ENCODE measurements around the gene MMP24.
"Not testable (repeated sequence)": the region's sequence is repeated elsewhere in the genome, so short reads cannot be mapped to it uniquely, and the experiment has no call there.

MMP24 gene

DNA sequence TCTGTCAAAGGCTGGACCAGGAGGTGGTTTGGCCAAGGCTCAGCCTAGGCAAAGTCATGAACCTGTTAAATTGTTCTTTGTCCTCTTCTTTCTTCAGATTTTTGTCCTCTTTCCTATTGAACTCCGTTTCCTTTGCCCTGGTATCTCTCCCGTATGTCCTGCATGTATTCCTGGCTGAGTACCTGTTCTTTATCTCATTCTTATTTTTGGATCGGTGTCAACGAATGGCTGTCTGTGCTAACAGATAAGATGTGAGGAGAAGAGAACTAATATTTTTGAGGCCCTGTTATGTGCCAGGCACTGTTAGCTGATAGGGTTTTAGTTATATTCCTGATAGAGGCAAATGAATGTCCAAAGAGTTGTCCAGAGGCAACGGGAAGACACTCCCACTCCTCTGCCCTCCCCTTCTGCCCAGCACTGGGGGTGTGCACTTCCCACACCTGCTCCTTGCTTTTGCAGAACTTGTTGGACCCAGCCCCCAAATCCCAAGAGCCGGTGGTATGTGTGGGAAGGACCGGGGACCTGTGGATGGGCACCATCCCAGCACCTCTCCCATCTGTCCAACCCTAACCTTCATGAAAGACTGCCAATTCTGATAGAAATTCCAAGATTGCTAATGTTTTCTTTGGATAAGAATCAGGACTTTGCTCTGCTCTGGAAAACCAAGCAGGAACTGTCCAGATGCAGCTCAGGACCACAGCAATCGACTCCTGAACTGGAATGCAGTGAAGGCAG lies 30.9 kb downstream of the MMP24 start:
- Histone ChIP-seq H3K4me3 (ENCODE audit: insufficient read depth, low read depth, low read length) (no peak overlapping the region), H3K27ac (ENCODE audit: insufficient read depth, low read depth, low read length, poor library complexity, severe bottlenecking) (no peak overlapping the region), H3K36me3 (ENCODE audit: control insufficient read depth, insufficient read depth, low read length) (no peaks in the 10 kb centered on the region), H3K27me3 (ENCODE audit: control insufficient read depth, insufficient read depth, low read length, poor library complexity, severe bottlenecking) (no peaks in the 10 kb centered on the region), H3K4me1 (ENCODE audit: control insufficient read depth, insufficient read depth, low read length) (peaks cover 15% of the 10 kb centered on the region), H3K9me3 (ENCODE audit: control insufficient read depth, low read length) (no peaks in the 10 kb centered on the region)
- WGBS, 2 experiments, result 91 to 92% methylated on average over 8 of the region's 8 CpGs

DNA sequence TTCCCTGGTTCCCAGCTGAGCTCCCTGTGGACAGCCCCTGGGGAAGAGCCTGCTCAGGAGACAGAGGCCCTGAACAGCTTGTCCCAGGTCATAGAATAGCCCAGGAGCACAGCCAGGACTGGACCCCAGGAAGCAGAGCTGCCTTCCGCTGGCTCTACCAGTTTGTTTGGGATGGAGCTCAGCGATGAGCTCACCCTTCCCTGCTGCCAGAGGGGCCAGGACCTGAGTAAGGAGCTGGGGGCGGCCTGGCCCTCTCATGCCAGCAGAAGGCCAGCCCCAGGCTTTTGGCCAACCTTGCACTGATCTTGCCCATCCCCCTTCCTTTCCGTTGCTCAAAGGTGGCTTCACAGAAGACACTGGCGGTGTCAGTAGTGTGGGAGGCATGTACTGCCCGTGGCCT lies 33.9 kb downstream of the MMP24 start:
- Histone ChIP-seq H3K4me3 (ENCODE audit: insufficient read depth, low read depth, low read length) (no peak overlapping the region), H3K36me3 (ENCODE audit: control insufficient read depth, insufficient read depth, low read length) (no peaks in the 10 kb centered on the region), H3K27me3 (ENCODE audit: control insufficient read depth, insufficient read depth, low read length, poor library complexity, severe bottlenecking) (no peaks in the 10 kb centered on the region), H3K27ac (ENCODE audit: insufficient read depth, low read depth, low read length, poor library complexity, severe bottlenecking) (peak overlapping the region; percentile 2), H3K9me3 (ENCODE audit: control insufficient read depth, low read length) (no peaks in the 10 kb centered on the region), H3K4me1 (ENCODE audit: control insufficient read depth, insufficient read depth, low read length) (peaks cover 28% of the 10 kb centered on the region)
- 72 to 74% methylated on average over 6 of the region's 6 CpGs for WGBS, 2 experiments

DNA sequence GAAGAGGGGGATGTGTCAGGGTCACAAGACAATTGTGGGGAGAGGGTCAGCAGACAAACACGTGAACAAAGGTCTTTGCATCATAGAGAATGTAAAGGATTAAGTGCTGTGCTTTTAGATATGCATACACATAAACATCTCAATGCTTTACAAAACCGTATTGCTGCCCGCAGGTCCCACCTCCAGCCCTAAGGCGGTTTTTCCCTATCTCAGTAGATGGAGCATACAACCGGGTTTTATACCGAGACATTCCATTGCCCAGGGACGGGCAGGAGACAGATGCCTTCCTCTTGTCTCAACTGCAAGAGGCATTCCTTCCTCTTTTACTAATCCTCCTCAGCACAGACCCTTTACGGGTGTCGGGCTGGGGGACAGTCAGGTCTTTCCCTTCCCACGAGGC lies 35.8 kb downstream of the MMP24 start:
- not testable (repeated sequence) for H3K4me3 ChIP-seq (ENCODE audit: insufficient read depth, low read depth, low read length); H3K9me3 ChIP-seq (ENCODE audit: control insufficient read depth, low read length); H3K27me3 ChIP-seq (ENCODE audit: control insufficient read depth, insufficient read depth, low read length, poor library complexity, severe bottlenecking); H3K36me3 ChIP-seq (ENCODE audit: control insufficient read depth, insufficient read depth, low read length)
- peaks cover 28% of the 10 kb centered on the region for H3K4me1 ChIP-seq (ENCODE audit: control insufficient read depth, insufficient read depth, low read length)
- 3 to 4% methylated on average over 6 to 7 of the region's 10 CpGs for WGBS, 2 experiments
- H3K27ac ChIP-seq (ENCODE audit: insufficient read depth, low read depth, low read length, poor library complexity, severe bottlenecking), result peak overlapping the region; percentile 71

DNA sequence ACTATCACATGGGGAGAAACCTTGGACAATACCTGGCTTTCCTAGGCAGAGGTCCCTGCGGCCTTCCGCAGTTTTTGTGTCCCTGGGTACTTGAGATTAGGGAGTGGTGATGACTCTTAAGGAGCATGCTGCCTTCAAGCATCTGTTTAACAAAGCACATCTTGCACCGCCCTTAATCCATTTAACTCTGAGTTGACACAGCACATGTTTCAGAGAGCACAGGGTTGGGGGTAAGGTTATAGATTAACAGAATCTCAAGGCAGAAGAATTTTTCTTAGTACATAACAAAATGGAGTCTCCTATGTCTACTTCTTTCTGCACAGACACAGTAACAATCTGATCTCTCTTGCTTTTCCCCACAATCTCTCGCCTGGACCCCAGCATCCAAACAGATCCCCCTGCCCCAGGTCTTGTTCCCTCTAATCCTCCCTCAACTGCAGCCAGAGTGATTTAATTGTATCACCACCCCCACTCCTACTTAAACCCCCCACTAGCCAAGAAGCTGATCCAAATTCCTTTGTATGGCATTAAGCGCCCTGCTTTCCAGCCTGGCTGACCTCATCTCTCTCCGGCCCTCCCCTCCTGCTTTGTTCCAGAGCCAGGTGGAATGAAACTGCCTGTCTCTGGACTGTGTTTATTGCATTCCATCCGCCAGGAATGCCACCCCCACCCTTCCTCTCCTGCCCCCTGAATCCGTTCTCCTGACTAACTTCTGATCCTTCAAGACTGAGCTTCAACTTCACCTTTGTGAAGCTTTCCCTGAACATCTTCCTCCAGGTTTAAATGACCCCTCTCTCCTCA lies 36.4 kb downstream of the MMP24 start:
- not testable (repeated sequence) for H3K36me3 ChIP-seq (ENCODE audit: control insufficient read depth, insufficient read depth, low read length)
- WGBS, 2 experiments, result 8 to 10% methylated on average over 5 of the region's 8 CpGs

DNA sequence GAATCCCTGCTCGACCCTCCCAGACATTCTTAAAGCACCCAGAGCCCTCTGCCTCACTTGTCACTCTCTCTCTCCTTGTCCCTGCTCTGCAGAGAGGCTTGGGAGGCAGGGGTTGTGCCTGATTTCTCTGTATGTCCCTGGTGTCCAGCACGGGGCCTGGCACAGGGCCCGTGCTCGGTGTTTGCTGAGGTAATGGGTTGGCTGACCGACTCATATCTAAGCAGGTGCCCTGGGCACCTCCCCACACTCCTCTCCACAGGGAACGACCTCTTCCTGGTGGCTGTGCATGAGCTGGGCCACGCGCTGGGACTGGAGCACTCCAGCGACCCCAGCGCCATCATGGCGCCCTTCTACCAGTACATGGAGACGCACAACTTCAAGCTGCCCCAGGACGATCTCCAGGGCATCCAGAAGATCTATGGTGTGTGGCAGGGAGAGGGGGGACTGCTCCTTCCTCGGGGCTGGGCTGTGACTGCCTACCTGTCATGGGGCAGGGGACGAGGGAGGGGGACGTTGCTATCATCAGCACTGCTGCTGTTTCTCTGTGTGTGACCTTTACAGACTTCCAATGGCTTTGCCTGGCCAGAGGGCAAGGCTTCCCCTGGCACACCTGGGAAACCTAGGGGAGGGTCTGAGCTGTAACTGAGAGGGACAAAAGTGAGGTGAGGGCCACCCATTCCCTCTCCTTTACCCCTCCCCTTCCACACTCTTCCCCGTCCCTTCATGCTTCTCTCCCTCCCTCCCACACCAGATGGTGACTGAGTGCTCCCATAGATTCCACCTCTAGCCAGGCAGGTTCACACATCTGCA lies 37.2 kb downstream of the MMP24 start:
- 78 to 80% methylated on average over 17 of the region's 17 CpGs for WGBS, 2 experiments
- H3K9me3 ChIP-seq (ENCODE audit: control insufficient read depth, low read length), result no peaks in the 10 kb centered on the region
- no peak overlapping the region for H3K4me3 ChIP-seq (ENCODE audit: insufficient read depth, low read depth, low read length)
- peaks cover 28% of the 10 kb centered on the region for H3K4me1 ChIP-seq (ENCODE audit: control insufficient read depth, insufficient read depth, low read length)
- no peaks in the 10 kb centered on the region for H3K27me3 ChIP-seq (ENCODE audit: control insufficient read depth, insufficient read depth, low read length, poor library complexity, severe bottlenecking)
- peak overlapping the region; percentile 96 for H3K27ac ChIP-seq (ENCODE audit: insufficient read depth, low read depth, low read length, poor library complexity, severe bottlenecking)
- no peaks in the 10 kb centered on the region for H3K36me3 ChIP-seq (ENCODE audit: control insufficient read depth, insufficient read depth, low read length)

More for the DNA sequence above, 36.4 kb downstream of the MMP24 start:
- not testable (repeated sequence) for H3K9me3 ChIP-seq (ENCODE audit: control insufficient read depth, low read length); H3K4me3 ChIP-seq (ENCODE audit: insufficient read depth, low read depth, low read length); H3K27me3 ChIP-seq (ENCODE audit: control insufficient read depth, insufficient read depth, low read length, poor library complexity, severe bottlenecking)
- Histone ChIP-seq H3K27ac (ENCODE audit: insufficient read depth, low read depth, low read length, poor library complexity, severe bottlenecking) (peak overlapping the region; percentile 96), H3K4me1 (ENCODE audit: control insufficient read depth, insufficient read depth, low read length) (peaks cover 28% of the 10 kb centered on the region)

DNA sequence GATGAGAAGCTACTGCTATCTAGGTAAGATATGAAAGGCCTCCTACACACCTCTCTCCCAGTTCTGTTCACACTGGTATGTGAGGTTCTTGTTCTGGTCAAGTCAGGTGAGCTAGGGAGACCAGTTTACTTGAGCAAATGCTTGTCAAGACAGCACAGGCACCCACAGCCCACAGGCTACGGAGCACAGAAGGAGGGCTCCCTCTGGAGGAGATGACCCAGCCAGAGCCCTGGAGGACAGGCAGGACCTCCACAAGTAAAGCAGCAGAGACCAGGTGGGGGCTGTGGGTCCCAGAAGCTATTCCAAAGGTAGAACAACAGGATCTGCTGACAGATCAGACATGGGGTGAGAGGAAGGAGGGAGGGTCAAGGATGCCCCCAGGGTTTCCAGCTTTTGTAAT lies 38.3 kb downstream of the MMP24 start:
- WGBS, 2 experiments, result 74 to 79% methylated on average over 1 of the region's 1 CpG
- no peaks in the 10 kb centered on the region for H3K36me3 ChIP-seq (ENCODE audit: control insufficient read depth, insufficient read depth, low read length)
- H3K4me3 ChIP-seq (ENCODE audit: insufficient read depth, low read depth, low read length), result no peak overlapping the region

DNA sequence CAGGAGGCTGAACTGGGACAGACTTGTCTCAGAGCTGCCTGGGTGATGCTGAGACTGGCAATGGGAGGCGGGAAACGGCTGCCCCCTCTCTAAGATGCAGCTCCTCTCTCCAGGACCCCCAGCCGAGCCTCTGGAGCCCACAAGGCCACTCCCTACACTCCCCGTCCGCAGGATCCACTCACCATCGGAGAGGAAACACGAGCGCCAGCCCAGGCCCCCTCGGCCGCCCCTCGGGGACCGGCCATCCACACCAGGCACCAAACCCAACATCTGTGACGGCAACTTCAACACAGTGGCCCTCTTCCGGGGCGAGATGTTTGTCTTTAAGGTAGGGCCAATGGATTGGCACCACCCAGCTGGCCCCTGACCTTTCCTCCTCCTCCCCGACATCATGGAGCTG lies 40.6 kb downstream of the MMP24 start:
- Histone ChIP-seq H3K27me3 (ENCODE audit: control insufficient read depth, insufficient read depth, low read length, poor library complexity, severe bottlenecking) (no peaks in the 10 kb centered on the region), H3K36me3 (ENCODE audit: control insufficient read depth, insufficient read depth, low read length) (no peaks in the 10 kb centered on the region), H3K4me3 (ENCODE audit: insufficient read depth, low read depth, low read length) (no peak overlapping the region), H3K9me3 (ENCODE audit: control insufficient read depth, low read length) (no peaks in the 10 kb centered on the region), H3K4me1 (ENCODE audit: control insufficient read depth, insufficient read depth, low read length) (peaks cover 13% of the 10 kb centered on the region), H3K27ac (ENCODE audit: insufficient read depth, low read depth, low read length, poor library complexity, severe bottlenecking) (no peak overlapping the region)
- WGBS, 2 experiments, result 94 to 97% methylated on average over 16 of the region's 16 CpGs

More for the DNA sequence above, 38.3 kb downstream of the MMP24 start:
- H3K27me3 ChIP-seq (ENCODE audit: control insufficient read depth, insufficient read depth, low read length, poor library complexity, severe bottlenecking), result no peaks in the 10 kb centered on the region
- peaks cover 28% of the 10 kb centered on the region for H3K4me1 ChIP-seq (ENCODE audit: control insufficient read depth, insufficient read depth, low read length)
- no peaks in the 10 kb centered on the region for H3K9me3 ChIP-seq (ENCODE audit: control insufficient read depth, low read length)
- H3K27ac ChIP-seq (ENCODE audit: insufficient read depth, low read depth, low read length, poor library complexity, severe bottlenecking), result no peak overlapping the region

DNA sequence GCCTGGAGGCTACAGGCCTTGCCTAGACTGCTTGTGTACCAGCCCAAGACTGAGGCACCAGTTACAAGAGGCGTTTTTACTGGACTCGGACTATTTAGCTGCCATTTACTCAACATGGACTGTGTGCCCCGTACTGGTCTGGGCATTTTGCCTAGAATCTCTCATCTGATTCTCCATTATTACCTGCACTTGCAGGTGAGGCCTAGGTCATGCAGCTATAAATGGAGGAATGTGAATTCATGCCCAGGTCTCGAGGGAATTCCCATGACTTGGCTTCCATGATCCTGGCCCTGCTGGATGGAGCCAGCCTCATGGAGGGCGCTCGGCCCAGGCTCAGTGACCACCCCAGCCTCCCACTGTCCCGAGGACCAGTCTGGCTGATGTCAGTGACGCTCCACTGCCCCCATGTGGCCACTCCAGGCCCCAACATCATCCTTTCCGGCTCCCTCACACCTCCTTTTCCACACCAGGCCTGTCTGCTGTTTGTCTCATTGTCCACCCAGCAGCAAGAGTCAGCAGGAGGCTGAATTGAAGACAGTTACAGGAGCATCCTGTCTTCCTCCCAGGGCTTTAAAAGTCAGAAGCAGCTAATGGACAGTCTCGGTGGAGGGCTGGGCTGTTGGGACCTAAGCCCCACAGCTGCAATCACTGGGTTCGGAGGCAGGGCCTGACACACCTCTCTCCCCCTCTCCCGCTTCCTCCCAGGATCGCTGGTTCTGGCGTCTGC lies 42.7 kb downstream of the MMP24 start:
- Histone ChIP-seq H3K27me3 (ENCODE audit: control insufficient read depth, insufficient read depth, low read length, poor library complexity, severe bottlenecking) (no peaks in the 10 kb centered on the region), H3K4me3 (ENCODE audit: insufficient read depth, low read depth, low read length) (no peak overlapping the region), H3K4me1 (ENCODE audit: control insufficient read depth, insufficient read depth, low read length) (peaks cover 4% of the 10 kb centered on the region), H3K9me3 (ENCODE audit: control insufficient read depth, low read length) (no peaks in the 10 kb centered on the region), H3K27ac (ENCODE audit: insufficient read depth, low read depth, low read length, poor library complexity, severe bottlenecking) (no peak overlapping the region), H3K36me3 (ENCODE audit: control insufficient read depth, insufficient read depth, low read length) (no peaks in the 10 kb centered on the region)
- 51 to 52% methylated on average over 14 of the region's 14 CpGs for WGBS, 2 experiments

DNA sequence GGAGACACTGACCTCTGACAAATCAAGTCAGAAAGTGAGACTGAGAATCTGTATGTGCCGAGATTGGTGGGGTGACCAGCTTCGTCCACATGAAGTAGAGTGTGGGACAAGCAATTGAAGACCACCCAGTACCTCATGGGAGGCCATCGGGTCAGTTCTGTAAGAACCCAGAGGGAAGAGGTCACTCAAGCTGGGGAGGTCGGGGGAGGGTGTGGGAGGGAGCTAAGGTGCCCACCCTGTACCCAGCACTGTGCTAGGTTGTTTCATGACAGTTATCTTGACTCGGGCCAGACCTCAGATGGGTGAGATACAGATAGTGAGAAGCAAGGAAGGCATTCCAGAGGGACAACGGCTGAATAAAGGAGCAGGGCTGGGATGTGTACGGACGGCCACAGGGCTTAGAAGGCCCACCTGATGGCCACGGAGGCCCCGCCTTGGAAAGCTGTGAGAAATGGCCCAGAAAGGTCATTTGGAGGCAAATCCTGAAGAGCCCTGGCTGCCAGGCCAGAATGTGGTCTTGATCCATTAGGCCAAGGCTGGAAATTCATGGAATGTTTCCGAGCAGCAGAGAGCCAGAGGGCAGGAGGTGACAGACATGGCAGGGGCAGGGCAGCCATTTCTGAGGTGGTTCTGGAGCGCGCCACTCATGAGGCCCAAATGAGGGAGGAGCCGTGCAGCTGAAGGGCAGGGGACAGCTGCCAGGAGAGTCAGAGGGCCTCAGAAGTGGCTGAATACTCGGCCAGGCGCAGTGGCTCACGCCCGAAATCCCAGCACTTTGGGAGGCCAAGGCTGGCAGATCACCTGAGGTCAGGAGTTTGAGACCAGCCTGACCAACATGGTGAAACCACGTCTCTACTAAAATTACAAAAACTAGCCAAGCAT lies 43.8 kb downstream of the MMP24 start:
- WGBS, 2 experiments, result 94% methylated on average over 19 of the region's 19 CpGs
- H3K27ac ChIP-seq (ENCODE audit: insufficient read depth, low read depth, low read length, poor library complexity, severe bottlenecking), result no peak overlapping the region

More for the DNA sequence above, 43.8 kb downstream of the MMP24 start:
- Histone ChIP-seq H3K36me3 (ENCODE audit: control insufficient read depth, insufficient read depth, low read length) (no peaks in the 10 kb centered on the region), H3K4me1 (ENCODE audit: control insufficient read depth, insufficient read depth, low read length) (no peaks in the 10 kb centered on the region), H3K9me3 (ENCODE audit: control insufficient read depth, low read length) (no peaks in the 10 kb centered on the region), H3K4me3 (ENCODE audit: insufficient read depth, low read depth, low read length) (no peak overlapping the region), H3K27me3 (ENCODE audit: control insufficient read depth, insufficient read depth, low read length, poor library complexity, severe bottlenecking) (no peaks in the 10 kb centered on the region)

Measured in ectodermal cell (in vitro differentiated cells).